ENCODE results near the gene CAV2.

GRCh38 chr7:116530107-116530820, 30.7 kb downstream of the CAV2 start:
- TF ChIP-seq POLR2A (IDR thresholded peaks at IDR 0.05; ENCODE audit: low read depth) (no peak), POLR2AphosphoS5 (IDR thresholded peaks at IDR 0.05) (no peak), CTCF (IDR thresholded peaks at IDR 0.05) (no peak), EP300 (IDR thresholded peaks at IDR 0.05) (no peak)

Data from esophagus muscularis mucosa (tissue), 4 donors.